Measurements from ENCODE around the gene DCTPP1.

DNA sequence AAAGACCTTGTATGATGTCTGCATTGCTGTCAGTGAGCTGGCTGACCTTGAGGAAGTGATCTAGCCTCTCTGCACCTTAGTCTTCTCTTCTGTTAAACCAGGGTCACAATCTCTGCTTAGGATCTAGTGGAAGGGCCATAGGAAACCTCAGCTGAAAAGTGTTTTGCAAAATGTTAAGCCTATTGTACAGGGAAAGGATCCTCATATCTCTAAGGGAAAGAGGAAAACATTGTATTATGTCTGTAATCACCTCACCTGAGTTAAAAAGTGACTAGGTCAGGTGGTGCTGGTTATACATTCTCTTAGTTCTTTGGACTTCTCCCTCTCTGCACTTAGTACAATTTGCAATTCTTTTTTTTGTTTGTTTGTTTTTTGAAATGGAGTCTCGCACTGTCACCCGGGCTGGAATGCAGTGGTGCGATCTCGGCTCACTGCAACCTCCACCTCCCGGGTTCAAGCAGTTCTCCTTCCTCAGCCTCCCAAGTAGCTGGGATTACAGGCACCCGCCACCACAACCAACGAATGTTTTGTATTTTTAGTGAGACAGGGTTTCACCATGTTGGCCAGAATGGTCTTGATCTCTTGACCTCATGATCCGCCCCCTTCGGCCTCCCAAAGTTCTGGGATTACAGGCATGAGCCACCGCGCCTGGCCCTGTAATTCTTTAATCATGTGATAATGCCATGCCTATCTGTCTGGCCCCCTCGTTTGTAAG, 17.8 kb upstream of the DCTPP1 start:
- TF ChIP-seq GTF2F1 (IDR thresholded peaks at IDR 0.05; ENCODE audit: low read depth, low read length) (no peak), SMAD4 (CRISPR knock-in tag; conservative IDR thresholded peaks at IDR 0.05) (no peak), ZNF140 (CRISPR knock-in tag; IDR thresholded peaks at IDR 0.05) (no peak), RB1 (IDR thresholded peaks at IDR 0.05; ENCODE audit: low read depth) (no peak), ZNF217 (CRISPR knock-in tag; IDR thresholded peaks at IDR 0.05) (no peak)
- TF ChIP-seq, protein P1, sequence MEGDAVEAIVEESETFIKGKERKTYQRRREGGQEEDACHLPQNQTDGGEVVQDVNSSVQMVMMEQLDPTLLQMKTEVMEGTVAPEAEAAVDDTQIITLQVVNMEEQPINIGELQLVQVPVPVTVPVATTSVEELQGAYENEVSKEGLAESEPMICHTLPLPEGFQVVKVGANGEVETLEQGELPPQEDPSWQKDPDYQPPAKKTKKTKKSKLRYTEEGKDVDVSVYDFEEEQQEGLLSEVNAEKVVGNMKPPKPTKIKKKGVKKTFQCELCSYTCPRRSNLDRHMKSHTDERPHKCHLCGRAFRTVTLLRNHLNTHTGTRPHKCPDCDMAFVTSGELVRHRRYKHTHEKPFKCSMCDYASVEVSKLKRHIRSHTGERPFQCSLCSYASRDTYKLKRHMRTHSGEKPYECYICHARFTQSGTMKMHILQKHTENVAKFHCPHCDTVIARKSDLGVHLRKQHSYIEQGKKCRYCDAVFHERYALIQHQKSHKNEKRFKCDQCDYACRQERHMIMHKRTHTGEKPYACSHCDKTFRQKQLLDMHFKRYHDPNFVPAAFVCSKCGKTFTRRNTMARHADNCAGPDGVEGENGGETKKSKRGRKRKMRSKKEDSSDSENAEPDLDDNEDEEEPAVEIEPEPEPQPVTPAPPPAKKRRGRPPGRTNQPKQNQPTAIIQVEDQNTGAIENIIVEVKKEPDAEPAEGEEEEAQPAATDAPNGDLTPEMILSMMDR (IDR thresholded peaks at IDR 0.05 in 2 of 3, conservative IDR thresholded peaks at IDR 0.05 in 1 of 3; ENCODE audit: insufficient read depth in 2 of 3, low read depth in 1 of 3, low read length in 3 of 3): no peak
- TF ChIP-seq, protein P2, sequence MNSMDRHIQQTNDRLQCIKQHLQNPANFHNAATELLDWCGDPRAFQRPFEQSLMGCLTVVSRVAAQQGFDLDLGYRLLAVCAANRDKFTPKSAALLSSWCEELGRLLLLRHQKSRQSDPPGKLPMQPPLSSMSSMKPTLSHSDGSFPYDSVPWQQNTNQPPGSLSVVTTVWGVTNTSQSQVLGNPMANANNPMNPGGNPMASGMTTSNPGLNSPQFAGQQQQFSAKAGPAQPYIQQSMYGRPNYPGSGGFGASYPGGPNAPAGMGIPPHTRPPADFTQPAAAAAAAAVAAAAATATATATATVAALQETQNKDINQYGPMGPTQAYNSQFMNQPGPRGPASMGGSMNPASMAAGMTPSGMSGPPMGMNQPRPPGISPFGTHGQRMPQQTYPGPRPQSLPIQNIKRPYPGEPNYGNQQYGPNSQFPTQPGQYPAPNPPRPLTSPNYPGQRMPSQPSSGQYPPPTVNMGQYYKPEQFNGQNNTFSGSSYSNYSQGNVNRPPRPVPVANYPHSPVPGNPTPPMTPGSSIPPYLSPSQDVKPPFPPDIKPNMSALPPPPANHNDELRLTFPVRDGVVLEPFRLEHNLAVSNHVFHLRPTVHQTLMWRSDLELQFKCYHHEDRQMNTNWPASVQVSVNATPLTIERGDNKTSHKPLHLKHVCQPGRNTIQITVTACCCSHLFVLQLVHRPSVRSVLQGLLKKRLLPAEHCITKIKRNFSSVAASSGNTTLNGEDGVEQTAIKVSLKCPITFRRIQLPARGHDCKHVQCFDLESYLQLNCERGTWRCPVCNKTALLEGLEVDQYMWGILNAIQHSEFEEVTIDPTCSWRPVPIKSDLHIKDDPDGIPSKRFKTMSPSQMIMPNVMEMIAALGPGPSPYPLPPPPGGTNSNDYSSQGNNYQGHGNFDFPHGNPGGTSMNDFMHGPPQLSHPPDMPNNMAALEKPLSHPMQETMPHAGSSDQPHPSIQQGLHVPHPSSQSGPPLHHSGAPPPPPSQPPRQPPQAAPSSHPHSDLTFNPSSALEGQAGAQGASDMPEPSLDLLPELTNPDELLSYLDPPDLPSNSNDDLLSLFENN (IDR thresholded peaks at IDR 0.05; ENCODE audit: low read depth in 2 of 2, low read length in 2 of 2): no peak

Data from K562 (cell line).